Measurements from ENCODE around the gene ERI3. TPM values are rescaled to one million over a fixed set of nuclear protein-coding genes. Genes with fewer than 3 reads are reported as not detected.

Gene ERI3
- total RNA-seq, 1 experiment from 2014 or later, result 74.7 TPM

- CTCF ChIA-PET, result interaction anchor here (0.8 to 1.2 kb wide), 3 partner anchors 133 to 420 kb away, joined by 3 read pairs; no protein-coding TSS in a partner anchor
- no peaks in the 10 kb centered on the region for H3K9me3 Mint-ChIP-seq
- POLR2A ChIA-PET, result no interaction called here
Observed at GRCh38 chr1:44235808-44236207, 119.2 kb downstream of the ERI3 start.

DNA sequence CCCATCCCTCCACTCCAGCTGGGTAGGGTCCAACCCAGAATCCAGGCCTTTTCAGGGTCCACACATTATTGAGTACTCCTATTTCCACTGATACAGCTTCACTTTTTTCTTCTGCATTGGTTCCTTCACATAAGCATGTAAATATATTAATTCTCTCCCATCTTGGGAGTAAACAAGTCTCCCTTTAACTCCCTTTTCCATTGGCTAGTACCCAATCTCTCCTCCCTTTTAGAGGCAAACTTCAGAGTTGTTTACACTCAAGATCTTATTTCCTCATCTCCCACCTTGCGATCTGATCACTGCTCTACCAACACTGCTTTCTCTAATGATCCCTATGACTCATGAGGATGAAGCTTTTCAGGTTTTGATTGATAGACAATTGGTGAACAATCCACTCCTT lies 121.5 kb downstream of the ERI3 start:
- CTCF ChIA-PET, result interaction anchor here (1.1 kb wide), 1 partner anchor 16 kb away, joined by 4 read pairs; no protein-coding TSS in a partner anchor
- Mint-ChIP-seq H3K4me1 (peaks cover 8% of the 10 kb centered on the region), H3K9me3 (peaks cover 5% of the 10 kb centered on the region; the same call in 1 of the 2 replicates), H3K36me3 (peaks cover 18% of the 10 kb centered on the region), H3K4me3 (no peak overlapping the region), H3K27ac (no peak overlapping the region), H3K27me3 (ENCODE audit: low read depth) (no peaks in the 10 kb centered on the region)
- DNase-seq (ENCODE audit: low spot score) (no peak), ATAC-seq (no peak)
- POLR2A ChIA-PET, result interaction anchor here (1.2 kb wide), 1 partner anchor 16 kb away, joined by 3 read pairs; no protein-coding TSS in a partner anchor
- TF ChIP-seq, protein P1, sequence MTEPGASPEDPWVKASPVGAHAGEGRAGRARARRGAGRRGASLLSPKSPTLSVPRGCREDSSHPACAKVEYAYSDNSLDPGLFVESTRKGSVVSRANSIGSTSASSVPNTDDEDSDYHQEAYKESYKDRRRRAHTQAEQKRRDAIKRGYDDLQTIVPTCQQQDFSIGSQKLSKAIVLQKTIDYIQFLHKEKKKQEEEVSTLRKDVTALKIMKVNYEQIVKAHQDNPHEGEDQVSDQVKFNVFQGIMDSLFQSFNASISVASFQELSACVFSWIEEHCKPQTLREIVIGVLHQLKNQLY (CRISPR knock-in tag; IDR thresholded peaks at IDR 0.05), result no peak
- TF ChIP-seq, protein P2, sequence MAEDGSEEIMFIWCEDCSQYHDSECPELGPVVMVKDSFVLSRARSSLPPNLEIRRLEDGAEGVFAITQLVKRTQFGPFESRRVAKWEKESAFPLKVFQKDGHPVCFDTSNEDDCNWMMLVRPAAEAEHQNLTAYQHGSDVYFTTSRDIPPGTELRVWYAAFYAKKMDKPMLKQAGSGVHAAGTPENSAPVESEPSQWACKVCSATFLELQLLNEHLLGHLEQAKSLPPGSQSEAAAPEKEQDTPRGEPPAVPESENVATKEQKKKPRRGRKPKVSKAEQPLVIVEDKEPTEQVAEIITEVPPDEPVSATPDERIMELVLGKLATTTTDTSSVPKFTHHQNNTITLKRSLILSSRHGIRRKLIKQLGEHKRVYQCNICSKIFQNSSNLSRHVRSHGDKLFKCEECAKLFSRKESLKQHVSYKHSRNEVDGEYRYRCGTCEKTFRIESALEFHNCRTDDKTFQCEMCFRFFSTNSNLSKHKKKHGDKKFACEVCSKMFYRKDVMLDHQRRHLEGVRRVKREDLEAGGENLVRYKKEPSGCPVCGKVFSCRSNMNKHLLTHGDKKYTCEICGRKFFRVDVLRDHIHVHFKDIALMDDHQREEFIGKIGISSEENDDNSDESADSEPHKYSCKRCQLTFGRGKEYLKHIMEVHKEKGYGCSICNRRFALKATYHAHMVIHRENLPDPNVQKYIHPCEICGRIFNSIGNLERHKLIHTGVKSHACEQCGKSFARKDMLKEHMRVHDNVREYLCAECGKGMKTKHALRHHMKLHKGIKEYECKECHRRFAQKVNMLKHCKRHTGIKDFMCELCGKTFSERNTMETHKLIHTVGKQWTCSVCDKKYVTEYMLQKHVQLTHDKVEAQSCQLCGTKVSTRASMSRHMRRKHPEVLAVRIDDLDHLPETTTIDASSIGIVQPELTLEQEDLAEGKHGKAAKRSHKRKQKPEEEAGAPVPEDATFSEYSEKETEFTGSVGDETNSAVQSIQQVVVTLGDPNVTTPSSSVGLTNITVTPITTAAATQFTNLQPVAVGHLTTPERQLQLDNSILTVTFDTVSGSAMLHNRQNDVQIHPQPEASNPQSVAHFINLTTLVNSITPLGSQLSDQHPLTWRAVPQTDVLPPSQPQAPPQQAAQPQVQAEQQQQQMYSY (CRISPR knock-in tag; IDR thresholded peaks at IDR 0.05), result no peak

More at GRCh38 chr1:44235808-44236207, 119.2 kb downstream of the ERI3 start:
- no peak overlapping the region for H3K27ac Mint-ChIP-seq
- H3K27me3 Mint-ChIP-seq (ENCODE audit: low read depth), result no peaks in the 10 kb centered on the region
- TF ChIP-seq CREM (CRISPR knock-in tag; IDR thresholded peaks at IDR 0.05) (no peak), ZNF281 (CRISPR knock-in tag; IDR thresholded peaks at IDR 0.05) (no peak), ZNF232 (CRISPR knock-in tag; IDR thresholded peaks at IDR 0.05) (no peak), FOXP1 (CRISPR knock-in tag; IDR thresholded peaks at IDR 0.05; ENCODE audit: borderline replicate concordance) (no peak), PRRX2 (CRISPR knock-in tag; IDR thresholded peaks at IDR 0.05) (no peak), NR3C1 (CRISPR knock-in tag; conservative IDR thresholded peaks at IDR 0.05; ENCODE audit: low read depth) (no peak), SMAD4 (CRISPR knock-in tag; IDR thresholded peaks at IDR 0.05) (no peak), USF2 (CRISPR knock-in tag; IDR thresholded peaks at IDR 0.05) (no peak), ZNF121 (CRISPR knock-in tag; IDR thresholded peaks at IDR 0.05) (no peak)
- ATAC-seq (no peak), DNase-seq (ENCODE audit: low spot score) (no peak)
- H3K4me1 Mint-ChIP-seq, result peaks cover 23% of the 10 kb centered on the region
- peaks cover 7% of the 10 kb centered on the region for H3K36me3 Mint-ChIP-seq
- H3K4me3 Mint-ChIP-seq, result no peak overlapping the region

GRCh38 chr1:44230796-44231195 lies 124.3 kb downstream of the ERI3 start:
- Mint-ChIP-seq H3K36me3 (peaks cover 40% of the 10 kb centered on the region), H3K4me1 (no peaks in the 10 kb centered on the region), H3K4me3 (no peak overlapping the region), H3K9me3 (peaks cover 24% of the 10 kb centered on the region), H3K27ac (no peak overlapping the region), H3K27me3 (ENCODE audit: low read depth) (peaks cover 9% of the 10 kb centered on the region)
- no peak for DNase-seq (ENCODE audit: low spot score)
- no peak for ATAC-seq
- POLR2A ChIA-PET, result no interaction called here
- CTCF ChIA-PET, result no interaction called here
- no peak for TF ChIP-seq TEAD1 (CRISPR knock-in tag; IDR thresholded peaks at IDR 0.05)

Measured in WTC11 (cell line).